ENCODE results near the gene MPND.
A peak's percentile ranks its signal among the peaks of the same experiment; 100 is the strongest.

The MPND gene

GRCh38 chr19:4343370-4344307, at the start of gene MPND:
Gene MPND, plus strand, starts transcription at chr19:4343562. Its CDS starts 32 bp downstream, at chr19:4343594.
- peak; percentile 94 for DNase-seq

DNA sequence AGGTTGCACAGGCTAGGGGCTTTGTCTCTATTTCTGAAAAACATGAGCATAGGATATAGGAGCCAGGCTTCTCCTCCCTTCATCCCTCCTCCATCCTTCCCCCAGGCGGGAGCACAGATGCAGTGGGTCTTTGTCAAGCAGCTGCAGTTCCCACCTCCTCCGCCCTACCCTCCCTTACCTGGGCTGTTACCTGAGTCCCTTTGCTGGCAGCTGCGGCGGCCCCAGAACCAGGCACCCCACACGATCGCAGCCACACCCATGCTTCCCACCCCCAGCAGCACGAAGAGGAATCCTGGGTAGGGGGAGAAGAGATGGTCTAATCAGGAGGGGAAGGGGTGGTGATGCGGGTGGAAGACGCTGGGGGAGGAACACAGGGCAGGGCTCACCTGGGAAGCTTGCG, 49.0 kb upstream of the MPND start:
- DNase-seq = no peak

GRCh38 chr19:4295972-4296771, 47.2 kb upstream of the MPND start:
- DNase-seq = no peak

GRCh38 chr19:4297901-4298809, 45.2 kb upstream of the MPND start:
- peak; percentile 68 for DNase-seq

GRCh38 chr19:4298810-4299550, 44.4 kb upstream of the MPND start:
- DNase-seq = no peak

DNA sequence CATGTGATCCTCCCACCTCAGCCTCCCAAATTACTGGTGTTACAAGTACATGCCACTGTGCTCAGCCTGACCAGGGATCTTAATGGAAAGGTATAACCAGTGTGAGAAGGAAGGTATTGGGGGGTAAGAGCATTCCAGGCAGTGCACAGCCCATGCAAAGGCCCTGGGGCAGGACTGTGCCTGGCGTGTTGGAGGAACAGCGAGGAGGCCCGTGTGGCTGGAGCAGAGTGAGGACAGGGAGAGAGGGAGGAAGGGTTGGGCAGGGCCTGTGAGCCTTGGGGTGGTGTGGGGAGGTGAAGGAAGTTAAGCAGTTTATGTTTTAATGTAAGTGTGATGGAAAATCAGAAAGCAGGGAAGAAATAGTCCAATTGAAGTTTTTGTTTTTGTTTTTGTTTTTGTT, 42.8 kb upstream of the MPND start:
- DNase-seq = no peak

GRCh38 chr19:4301590-4302242, 41.6 kb upstream of the MPND start:
- DNase-seq = no peak

DNA sequence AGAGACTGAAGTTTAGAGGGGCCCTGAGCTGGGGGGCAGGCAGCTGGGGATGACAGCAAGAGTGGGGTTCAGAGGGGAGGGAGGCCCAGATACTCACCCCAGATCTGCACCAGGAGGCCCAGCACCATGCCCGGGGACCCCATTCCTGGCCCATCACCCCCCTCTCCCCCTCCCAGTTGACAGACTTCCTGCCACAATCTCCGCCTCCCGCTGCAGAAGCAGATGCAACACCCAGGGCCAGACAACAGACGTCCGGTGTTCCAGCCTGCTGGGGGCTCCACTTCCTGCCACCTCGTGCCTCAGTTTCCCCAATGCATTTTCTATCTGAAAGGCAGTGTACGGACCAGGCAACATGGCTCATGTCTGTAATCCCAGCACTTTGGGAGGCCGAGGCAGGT, 41.1 kb upstream of the MPND start, which contains the start of gene TMIGD2:
Gene TMIGD2 (minus strand): TSS at position 147 of the 398 bp plus-strand sequence. CDS start 4 bp downstream, at position 143.
- DNase-seq = peak; percentile 28

- no peak for DNase-seq
Measured at GRCh38 chr19:4303819-4304537, 39.4 kb upstream of the MPND start.

- peak; percentile 88 for DNase-seq
Measured at GRCh38 chr19:4304538-4305256, 38.7 kb upstream of the MPND start, which contains the start of gene FSD1. Gene FSD1, plus strand, starts transcription at chr19:4304598. Its CDS starts 149 bp downstream, at chr19:4304747.

DNA sequence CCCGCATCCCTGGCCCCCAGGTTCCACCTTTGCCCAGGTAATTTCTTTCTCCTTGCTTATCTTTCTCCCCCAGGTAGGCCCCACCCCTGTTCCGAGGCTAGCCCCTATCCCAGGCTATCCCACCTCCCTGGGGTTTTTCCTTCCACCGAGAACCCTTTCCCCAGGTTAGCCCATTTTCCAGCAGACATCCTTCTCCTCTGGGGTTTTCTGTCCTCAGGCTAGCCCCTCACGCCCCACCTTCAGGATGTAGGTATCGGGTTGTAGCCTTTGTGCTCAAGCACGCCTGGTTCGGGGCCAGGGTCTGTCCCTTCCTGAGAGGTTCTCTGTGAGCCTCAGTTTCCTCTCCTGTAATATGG, 38.1 kb upstream of the MPND start:
- DNase-seq = no peak

DNA sequence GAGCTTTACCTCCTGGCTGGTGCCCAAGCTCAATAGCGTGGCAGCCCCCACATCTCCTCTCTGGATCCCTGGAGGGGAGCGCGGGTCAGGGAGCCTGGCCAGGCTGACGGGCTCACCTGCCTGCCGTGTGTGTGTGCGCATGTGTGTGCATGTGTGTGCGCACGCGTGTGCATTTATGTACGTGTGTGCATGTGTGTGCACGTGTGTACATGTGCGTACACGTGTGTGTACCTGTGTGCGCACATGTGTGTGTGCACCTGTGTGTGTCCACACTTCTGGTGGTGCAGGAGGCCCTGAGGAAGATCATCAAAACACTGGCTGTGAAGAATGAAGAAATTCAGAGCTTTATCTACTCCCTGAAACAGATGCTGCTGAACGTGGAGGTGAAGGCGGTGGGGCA, 37.7 kb upstream of the MPND start:
- no peak for DNase-seq

DNA sequence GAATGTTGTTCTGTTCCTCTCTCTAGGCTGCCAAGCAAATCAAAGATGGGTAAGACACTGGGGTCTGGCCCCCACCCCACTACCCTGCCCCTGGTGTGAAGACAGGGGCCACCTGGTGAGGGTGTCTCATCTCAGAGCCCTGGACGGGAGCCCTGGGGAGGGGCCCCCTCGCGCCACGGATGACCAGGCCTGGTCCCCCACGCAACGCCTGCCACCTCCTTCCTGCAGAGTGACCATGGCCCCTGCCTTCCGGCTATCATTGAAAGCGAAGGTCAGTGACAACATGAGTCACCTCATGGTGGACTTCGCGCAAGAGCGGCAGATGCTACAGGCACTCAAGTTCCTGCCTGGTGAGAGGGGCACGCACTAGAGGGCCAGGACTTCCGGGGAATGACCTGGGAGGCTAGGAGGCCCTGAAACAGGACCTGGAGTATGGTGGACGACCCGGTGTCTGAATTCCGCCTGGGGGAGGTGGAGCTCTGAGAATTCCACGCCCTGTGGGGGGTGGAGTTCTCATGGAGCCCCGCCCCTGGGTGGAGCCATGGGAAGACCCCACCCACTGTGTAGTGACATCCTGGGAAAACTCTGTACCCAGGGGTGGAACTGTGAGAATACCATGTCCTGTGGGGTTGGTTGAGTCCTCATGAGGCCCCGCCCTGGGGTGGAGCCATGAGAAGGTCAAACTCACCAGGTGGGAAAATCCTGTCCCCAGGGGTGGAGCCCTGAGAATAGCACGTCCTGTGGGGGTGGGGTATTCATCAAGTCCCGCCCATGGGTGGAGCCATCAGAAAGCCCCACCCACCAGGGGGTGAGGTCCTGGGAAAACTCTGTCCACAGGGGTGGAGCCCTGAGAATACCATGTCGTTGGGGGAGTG, 32.9 kb upstream of the MPND start:
- peak; percentile 50 for DNase-seq

GRCh38 chr19:4313847-4314490, 29.4 kb upstream of the MPND start:
- no peak for DNase-seq

DNA sequence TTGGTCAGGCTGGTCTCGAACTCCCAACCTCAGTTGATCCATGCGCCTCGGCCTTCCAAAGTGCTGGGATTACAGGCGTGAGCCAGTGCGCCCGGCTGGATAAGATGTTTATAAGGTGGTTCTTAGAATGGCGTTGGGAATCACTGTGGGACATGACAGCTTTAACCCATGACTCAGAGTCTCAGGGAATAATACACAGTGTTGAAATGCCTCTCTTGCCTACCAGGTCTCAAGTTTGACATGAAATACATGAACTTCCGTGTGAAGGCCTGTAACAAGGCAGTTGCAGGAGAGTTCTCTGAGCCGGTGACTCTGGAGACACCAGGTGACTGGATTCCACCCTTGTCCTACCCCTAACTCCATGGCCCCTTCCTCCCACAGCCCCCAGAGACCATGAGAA, 26.4 kb upstream of the MPND start:
- DNase-seq = no peak

- DNase-seq = no peak
Measured at GRCh38 chr19:4318460-4318859, 24.9 kb upstream of the MPND start.

DNA sequence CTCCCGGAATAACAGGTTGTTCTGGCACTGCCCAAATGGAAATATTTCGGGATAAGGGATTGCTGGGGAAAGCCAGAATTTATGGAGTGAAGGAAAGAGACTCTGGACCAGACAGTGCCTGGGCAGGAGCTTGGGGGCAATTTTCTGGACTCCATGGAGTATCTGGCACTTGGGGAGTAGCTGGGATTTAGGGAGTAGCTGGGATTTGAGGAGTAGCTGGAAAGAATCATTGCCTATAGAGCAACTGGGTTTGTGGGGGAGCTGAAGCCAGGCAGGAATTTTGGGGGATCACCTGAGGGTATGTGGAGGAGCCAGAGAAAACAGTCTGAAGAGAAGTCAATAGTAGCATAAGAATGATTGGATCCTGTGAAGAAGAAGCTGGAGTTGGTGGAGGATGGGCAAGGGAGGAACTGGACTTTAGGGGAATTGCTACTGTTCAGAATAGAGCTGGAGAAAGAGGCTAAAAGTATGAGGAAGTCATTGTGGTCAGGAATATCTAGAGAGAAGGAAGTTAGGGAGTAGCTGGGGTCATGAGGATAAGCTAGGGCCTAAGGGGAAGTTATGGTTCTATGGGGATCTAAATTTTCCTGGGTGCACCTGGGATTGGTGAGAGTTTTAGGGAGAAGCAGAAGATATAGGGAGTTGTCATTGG, 24.2 kb upstream of the MPND start:
- DNase-seq = no peak

DNA sequence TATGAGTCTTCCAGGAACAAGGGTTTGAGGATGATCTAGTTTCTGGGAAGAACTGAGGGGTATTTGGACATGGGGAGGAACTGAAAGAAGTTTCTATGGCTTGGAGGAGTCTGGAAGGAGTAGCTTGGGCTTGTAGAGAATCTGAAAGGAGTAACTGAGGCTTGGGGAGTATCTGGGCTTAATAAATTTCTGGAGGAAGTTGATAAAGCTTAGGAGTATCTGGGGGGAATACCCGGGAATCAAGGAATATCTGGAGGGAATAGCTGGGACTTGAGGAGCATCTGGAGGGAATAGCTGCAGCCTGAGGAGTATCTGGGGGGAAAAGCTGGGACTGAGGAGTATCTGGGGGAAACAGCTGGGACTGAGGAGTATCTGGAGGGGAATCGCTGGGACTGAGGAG, 22.9 kb upstream of the MPND start:
- DNase-seq = no peak

All from activated CD4-positive, alpha-beta T cell treated with anti-CD3 and anti-CD28 coated beads for 48 hours (primary cell).